ENCODE measurements around the gene PDLIM4.

PDLIM4 gene

GRCh38 chr5:132257131-132258101 lies at the start of gene PDLIM4:
TSS of gene PDLIM4 (plus strand) at chr5:132257696. CDS start at chr5:132257735, 39 bp downstream.
- DNase-seq = no peak

GRCh38 chr5:132207778-132208177 lies 49.7 kb upstream of the PDLIM4 start:
- no peak for DNase-seq

- DNase-seq = no peak
These were observed 48.4 kb upstream of the PDLIM4 start for GRCh38 chr5:132209131-132209530.

GRCh38 chr5:132209901-132210545 lies 47.5 kb upstream of the PDLIM4 start:
- no peak for DNase-seq

GRCh38 chr5:132210944-132211343 lies 46.6 kb upstream of the PDLIM4 start:
- no peak for DNase-seq

- no peak for DNase-seq
These were observed 45.7 kb upstream of the PDLIM4 start for GRCh38 chr5:132211787-132212186.

- no peak for DNase-seq
These were observed 43.8 kb upstream of the PDLIM4 start for GRCh38 chr5:132213666-132214065.

GRCh38 chr5:132214491-132214890 lies 43.0 kb upstream of the PDLIM4 start:
- DNase-seq = no peak

- no peak for DNase-seq
These were observed 42.2 kb upstream of the PDLIM4 start for GRCh38 chr5:132215329-132215728.

GRCh38 chr5:132218321-132218720 lies 39.2 kb upstream of the PDLIM4 start:
- no peak for DNase-seq

- no peak for DNase-seq
These were observed 38.1 kb upstream of the PDLIM4 start for GRCh38 chr5:132219289-132219970.

- DNase-seq = no peak
These were observed 37.5 kb upstream of the PDLIM4 start for GRCh38 chr5:132219981-132220380.

- no peak for DNase-seq
These were observed 37.0 kb upstream of the PDLIM4 start for GRCh38 chr5:132220491-132220890.

GRCh38 chr5:132221781-132222648 lies 35.5 kb upstream of the PDLIM4 start:
- DNase-seq = no peak

- DNase-seq = no peak
These were observed 34.9 kb upstream of the PDLIM4 start for GRCh38 chr5:132222649-132223038.

GRCh38 chr5:132223861-132224260 lies 33.6 kb upstream of the PDLIM4 start:
- no peak for DNase-seq

- DNase-seq = no peak
These were observed 32.8 kb upstream of the PDLIM4 start for GRCh38 chr5:132224716-132225115.

GRCh38 chr5:132225165-132226032 lies 32.1 kb upstream of the PDLIM4 start:
- no peak for DNase-seq

GRCh38 chr5:132226516-132227234 lies 30.8 kb upstream of the PDLIM4 start:
- DNase-seq = no peak

- DNase-seq = no peak
These were observed 30.3 kb upstream of the PDLIM4 start for GRCh38 chr5:132227235-132227484.

All from NCI-H1436 treated with DMSO at 0.1 percent for 48 hours (cell line).